Cortex of kidney (tissue), 1 donor: Measurements from ENCODE around the gene PTCH1.

Experiments used
- DNase-seq: peaks from one replicate; lab custom pipeline; 2025; lab: John Stamatoyannopoulos, UW

The PTCH1 gene

GRCh38 chr9:95399261-95399660, 117.5 kb downstream of the PTCH1 start:
- no peak for DNase-seq
